GM21367 (cell line): ENCODE data around the gene NIN.

Experiments used
- ATAC-seq: cut with Tn5 transposase; IDR thresholded peaks from one replicate; pipeline ENCODE4 v1.9.1; 2021; ENCODE audit not compliant: unreplicated experiment

The NIN gene, protein sequence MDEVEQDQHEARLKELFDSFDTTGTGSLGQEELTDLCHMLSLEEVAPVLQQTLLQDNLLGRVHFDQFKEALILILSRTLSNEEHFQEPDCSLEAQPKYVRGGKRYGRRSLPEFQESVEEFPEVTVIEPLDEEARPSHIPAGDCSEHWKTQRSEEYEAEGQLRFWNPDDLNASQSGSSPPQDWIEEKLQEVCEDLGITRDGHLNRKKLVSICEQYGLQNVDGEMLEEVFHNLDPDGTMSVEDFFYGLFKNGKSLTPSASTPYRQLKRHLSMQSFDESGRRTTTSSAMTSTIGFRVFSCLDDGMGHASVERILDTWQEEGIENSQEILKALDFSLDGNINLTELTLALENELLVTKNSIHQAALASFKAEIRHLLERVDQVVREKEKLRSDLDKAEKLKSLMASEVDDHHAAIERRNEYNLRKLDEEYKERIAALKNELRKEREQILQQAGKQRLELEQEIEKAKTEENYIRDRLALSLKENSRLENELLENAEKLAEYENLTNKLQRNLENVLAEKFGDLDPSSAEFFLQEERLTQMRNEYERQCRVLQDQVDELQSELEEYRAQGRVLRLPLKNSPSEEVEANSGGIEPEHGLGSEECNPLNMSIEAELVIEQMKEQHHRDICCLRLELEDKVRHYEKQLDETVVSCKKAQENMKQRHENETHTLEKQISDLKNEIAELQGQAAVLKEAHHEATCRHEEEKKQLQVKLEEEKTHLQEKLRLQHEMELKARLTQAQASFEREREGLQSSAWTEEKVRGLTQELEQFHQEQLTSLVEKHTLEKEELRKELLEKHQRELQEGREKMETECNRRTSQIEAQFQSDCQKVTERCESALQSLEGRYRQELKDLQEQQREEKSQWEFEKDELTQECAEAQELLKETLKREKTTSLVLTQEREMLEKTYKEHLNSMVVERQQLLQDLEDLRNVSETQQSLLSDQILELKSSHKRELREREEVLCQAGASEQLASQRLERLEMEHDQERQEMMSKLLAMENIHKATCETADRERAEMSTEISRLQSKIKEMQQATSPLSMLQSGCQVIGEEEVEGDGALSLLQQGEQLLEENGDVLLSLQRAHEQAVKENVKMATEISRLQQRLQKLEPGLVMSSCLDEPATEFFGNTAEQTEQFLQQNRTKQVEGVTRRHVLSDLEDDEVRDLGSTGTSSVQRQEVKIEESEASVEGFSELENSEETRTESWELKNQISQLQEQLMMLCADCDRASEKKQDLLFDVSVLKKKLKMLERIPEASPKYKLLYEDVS (N-terminal part only)

DNA sequence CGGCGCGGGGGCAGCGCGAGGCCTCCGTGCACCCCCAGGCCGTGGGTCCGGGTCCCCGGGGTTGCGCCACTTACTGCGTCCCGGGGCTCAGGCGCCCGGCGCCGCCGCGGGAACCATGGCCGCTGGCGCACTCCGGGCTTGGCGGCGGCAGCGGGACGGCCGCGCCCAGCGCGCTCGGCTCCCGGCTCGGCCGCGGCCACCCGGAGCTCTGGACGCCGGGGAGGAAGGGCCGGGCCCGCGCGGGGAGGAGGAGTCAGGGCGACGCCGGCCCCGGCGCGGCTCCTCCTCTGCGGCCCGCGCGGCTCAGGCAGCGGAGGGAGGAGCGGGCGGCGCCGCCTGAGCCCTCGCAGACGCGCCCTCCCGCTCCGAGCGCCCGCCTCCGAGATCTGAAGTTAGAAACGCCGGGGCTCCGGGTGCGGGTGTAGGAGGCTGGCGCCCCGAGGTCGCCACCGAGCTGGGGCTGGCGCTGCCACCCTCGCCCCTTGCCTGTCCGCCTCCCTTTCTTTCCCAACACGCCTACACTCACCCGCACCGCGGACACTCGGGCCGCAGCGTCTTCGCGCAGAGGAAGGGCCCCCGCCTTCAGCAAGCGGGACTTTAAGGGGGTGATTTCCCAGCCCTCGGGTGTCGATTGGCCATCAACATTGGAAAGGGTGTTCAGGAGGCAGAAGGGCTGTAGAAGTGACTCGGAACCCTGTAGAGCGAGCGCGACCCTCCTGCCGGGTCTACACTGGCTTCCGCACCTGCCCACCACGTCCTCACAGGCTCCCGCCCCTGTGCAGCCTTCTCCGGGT lies at the start of gene NIN:
NIN (minus strand) TSS at position 231 of the 794 bp plus-strand sequence. CDS start 9,106 bp downstream, outside the sequence.
- peak; percentile 66 for ATAC-seq

DNA sequence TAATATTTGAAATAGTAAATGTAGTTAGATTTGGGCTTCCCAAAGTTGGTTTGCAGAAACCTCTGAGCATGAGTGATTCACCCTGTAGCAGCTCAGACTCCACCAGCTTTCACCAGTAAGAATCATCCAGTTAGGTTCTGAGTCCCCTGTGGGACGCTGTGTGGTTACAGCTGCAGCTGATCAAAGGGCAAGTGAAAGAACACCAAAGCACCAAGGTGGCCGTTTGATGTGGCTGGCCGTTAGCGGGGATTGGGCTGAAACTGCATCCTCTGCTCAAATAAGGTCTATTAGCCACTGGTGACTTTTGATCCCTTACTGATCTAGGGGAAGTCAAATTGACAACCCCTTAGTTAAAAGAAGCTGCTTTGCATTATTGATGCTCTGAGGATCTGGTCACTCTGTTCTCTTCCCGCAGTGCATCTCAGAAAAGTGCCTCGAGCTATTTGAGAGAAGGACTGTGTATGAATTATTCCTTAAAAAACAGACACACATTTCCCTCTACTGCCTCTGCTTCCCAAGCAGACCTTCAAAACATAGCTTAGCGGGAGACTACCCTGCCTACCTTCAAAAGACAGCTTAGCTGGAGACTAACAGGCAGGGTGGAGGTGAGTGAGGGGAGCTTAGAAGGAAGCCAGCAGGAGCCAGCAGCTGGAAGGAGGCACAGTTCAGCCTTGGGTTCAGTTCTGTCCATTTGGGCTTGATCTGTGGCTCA lies 44.6 kb upstream of the NIN start:
- peak; percentile 88 for ATAC-seq

DNA sequence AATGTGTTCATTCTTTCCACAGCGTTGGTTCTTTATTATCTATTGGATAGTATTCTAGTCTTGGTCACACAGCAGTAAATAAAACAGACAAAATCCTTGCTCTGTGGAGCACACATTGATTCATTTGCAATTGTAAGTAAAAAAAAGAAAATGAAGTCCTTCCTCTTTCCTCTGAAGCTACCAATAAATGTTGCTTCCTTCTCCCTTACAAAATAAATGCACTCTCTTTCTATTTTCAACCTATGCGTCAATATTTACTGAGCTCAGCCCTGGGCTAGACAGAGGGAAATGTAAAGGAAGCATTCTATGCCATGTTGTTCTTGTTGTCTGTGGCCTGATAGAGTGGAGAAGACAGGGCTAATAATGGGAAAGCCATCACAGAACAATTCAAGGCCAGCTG lies 43.8 kb upstream of the NIN start:
- no peak for ATAC-seq

DNA sequence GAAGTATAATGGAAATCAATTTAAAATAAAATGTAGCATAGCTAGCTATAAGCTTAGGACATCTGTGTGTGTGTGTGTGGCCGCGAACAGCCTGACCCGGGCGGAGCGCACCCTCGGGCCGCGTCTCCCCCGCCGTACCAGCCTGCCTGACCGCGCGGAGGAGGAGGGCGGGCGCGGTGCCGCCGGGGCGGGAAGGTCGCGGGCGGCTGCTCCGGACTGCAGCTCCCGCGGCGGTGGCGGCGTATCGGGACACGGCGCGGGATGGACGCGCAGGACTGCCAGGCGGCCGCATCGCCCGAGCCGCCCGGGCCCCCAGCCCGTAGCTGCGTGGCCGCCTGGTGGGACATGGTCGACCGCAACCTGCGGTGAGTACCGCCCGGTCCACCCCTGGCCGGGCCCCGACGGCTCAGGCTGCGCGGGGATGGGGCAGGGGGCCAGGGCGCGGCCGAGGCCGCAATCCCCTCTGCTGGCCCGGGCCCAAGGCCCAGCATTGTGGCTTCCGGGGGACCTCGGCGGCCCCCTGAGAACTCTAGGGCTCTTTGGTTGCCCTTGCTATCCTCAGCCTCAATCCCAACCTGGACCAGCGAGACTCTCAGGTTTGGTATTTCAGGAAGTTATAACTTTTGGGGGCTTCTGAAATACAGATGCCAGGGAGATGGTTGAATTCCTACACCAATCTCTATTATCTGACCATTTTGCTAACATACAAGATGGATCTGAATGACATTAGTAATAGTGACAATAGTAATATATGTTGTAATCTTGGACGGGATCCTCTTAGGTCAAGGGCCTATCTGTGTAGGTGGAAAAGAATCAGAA lies 41.2 kb upstream of the NIN start, which contains the start of gene ABHD12B:
ABHD12B (plus strand) TSS at position 140 of the 819 bp plus-strand sequence; CDS start at position 262, 122 bp downstream.
- no peak for ATAC-seq

DNA sequence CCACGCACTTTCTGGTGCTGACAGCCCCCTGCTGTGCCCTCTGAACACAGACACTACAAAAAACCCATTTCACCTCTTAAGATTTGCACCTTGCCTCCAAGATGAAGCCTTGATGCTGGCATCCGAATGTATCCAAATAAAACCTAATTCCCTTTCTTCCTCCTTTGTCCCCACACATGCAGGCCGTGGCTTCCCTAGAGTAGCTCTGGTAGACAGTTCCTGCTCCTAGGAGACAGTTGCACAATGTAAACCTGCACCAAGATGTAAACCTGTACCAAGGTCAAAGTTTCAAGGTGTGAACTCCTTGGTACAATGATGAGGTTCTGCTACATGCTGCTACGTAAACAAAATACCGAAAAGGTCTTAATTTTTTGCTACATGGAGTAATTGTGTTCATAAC lies 40.3 kb upstream of the NIN start:
- ATAC-seq, result no peak

DNA sequence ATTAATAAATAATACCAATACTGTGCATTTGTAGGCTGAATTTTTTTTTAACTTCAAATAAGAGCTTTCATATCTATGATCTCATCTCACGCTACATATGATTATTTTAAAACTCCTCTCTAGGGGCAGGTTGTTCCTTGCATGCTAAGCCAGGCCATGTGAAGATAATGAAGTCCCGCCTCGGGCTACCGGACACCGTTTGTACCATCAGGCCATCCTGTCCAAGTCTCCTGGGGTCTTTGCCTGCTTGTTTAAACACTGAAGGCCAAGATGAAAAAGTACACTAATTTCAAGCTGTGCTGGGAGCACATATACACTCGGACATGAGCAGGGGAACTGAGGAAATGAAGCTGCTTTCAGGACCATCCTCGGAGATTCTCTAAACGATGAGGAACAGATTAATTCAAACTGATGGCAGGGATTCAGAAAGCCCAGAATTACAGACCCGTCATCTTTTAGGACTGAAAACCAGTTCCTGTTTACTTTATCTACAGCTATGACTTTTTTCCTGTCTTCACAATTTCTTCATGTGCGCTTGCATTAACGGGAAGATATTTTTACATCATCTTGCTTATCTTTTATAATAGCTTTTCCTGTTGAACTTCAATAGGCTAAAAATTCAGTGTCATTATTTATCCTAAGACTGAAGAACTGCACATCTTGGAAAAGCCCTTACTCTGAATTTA lies 34.6 kb upstream of the NIN start:
- ATAC-seq, result no peak

DNA sequence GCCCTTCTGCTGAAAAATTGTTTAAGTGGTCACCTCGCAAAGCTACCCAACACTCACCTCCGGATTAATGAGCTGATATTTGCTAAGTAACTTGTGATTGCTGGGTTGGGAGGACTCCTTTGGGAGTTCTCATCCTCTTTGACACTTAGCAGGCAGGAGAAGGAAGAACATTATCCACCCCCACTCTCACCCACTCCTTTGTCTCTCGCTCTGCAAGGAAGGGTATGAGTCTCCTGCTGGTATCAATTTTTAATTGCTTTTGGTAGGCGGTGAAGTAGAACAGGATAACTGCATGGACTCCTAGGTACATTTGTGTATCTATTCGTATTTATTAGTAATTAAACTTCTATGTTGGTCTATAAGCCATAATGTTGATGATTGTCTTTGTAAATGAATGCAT lies 34.0 kb upstream of the NIN start:
- ATAC-seq, result no peak

DNA sequence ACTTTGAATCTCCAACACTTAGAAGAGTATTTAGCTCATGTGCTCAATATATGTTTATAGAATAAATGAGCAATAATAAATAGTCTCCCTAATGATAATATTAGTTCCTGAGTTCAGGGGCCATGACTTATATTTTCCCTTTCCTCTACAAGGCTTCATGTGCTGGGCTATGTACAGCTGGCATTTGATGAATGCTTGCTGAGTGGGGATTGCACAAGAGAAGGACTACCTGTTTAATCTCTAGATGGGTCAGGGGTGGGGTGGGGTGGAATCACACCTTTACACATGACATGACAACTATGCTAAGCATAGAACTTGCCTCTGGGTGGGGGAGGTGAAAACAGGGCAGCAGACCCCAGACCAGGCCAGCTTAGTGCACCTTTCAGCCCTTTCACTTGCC lies 33.3 kb upstream of the NIN start:
- ATAC-seq, result no peak

DNA sequence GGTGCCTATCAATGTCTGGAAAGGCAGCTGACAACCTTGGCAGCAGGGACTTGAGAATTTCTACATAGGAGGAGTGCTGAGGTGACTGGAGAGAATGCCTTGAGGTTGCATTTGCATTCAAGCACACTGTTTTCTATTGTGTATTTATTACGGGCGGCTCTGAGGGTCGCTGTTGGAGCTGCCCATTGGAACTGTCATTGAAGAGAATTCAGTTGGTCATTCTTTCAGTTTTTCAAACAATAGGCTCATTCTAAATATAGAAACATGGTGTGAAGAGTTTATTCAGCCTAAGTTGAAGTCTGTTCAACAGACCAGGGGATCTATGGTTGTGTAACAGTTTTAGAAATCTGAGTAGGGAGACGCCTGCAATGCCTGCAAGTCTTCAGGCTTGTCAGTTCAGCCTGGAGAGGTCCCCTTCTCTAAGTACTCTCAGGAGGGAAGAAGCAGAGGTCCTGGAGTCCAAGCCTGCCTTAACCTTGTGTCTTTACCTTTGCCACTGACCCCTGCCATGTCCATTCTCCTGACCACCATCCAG lies 31.1 kb upstream of the NIN start:
- ATAC-seq, result no peak

DNA sequence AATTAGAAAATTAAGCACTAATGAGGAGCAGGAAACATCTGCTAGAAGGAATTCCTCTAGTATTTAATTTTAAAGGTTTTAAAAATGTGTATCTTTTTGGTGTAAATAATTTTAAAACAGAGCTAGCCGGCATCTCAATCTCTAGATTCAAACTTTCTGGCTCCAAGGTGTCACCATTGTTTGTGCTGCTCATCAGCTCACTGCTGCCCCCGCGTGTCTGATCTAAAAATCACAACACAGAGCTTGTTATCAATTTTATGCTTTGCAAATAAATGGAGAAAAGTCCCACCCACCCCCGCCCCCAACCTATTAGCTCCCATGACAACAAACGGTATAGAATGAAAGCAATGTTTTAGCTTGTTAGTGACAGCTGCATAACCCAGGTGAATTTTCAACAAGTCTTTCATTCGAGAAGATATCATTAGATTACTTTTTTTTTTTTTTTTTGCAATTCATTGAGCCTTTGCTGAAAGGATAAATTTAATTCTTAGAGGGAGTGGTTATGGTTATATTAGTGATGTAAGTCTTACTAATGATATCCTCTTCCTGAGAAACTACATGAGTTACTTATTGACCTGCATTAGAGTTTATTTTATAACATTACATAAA lies 29.6 kb upstream of the NIN start:
- no peak for ATAC-seq

DNA sequence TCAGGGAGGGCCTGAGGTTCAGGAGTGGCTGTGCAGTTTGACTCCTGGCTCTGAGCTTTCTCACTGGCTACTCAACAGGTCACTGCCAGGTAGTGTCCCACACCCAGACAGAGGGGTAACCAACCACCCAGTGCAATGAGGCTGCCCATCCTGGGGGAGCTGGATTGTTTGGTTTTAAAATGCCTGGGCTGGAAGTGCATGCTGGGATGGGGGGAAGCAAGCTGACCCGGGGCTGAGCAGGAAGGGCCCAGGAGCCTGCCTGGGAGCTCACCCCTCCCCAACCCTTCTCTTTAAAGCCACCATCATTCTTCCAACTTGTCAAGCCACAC lies 28.3 kb upstream of the NIN start:
- no peak for ATAC-seq

DNA sequence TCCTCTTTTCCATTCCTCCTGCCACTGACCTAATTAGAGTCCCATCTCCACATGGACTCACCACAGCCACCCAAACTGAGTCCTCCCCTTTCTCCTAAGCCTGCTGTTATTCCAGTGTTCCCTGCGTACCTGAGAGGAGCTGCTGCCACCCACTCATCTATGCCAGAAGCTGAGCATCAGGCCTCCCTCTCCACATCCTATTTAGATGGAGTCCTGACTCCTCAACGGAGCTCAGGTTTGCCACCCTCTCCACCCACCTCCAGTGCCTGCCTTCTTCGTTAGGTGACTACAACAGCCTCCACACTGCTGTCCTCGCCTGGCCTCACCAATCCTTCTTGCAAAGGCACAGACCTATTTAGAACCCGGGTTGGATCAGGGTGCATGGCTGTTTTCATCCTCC lies 25.7 kb upstream of the NIN start:
- no peak for ATAC-seq

DNA sequence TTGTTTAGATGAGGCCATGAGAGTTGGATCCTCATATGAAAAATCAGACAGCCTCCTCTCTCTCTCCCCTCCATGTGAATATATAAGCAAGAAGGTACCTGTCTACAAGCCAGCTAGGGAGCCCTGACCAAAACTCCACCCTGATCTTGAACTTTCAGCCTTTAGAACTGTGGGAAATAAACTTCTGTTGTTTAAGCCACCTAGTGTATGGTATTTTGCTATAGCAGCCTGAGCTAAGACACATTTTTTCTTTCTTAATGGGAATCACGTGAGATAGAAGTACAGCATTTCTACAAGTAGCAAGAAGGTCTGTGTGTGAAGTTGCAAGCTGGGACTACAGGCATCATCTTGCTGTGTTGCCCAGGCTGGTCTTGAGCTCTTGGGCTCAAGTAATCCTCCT lies 24.6 kb upstream of the NIN start:
- ATAC-seq, result no peak

DNA sequence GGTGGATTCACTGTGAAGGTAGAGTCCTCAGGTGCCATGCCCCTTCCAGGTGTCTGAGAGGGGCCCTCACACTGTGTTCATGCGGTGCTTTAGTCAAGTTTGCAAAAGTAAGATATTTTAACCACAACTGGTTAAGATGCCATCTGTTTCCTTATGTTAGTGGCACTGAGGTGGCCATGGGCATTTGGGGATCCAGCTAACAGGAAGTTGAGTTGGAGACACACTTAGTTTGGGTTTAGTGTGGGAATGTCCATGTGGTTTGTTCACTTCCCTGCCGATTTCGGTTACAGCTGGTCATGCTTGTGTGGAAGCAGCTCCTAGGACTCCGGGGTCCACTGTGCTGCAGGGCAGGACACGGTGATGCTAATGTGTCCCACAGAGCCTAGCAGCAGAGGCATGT lies 23.6 kb upstream of the NIN start:
- ATAC-seq, result no peak

DNA sequence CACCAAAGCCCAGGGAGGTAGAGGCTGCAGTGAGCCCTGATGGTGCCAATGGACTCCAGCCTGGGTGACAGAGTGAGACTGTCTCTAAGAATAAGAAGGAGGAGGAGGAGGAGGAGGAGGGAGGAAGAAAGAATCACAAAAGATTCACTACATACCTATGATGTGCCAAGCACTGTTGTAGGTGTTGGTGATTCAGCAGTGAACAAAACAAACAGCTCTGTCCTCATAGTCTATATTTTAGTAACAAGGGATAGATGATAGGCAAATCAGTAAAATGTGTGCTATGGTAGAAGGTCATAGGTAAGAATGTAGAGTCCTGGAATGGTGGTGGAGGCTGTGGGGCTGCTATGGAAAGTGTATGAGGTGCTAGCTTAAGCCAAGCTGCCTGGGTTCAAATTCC lies 22.9 kb upstream of the NIN start:
- ATAC-seq, result no peak

DNA sequence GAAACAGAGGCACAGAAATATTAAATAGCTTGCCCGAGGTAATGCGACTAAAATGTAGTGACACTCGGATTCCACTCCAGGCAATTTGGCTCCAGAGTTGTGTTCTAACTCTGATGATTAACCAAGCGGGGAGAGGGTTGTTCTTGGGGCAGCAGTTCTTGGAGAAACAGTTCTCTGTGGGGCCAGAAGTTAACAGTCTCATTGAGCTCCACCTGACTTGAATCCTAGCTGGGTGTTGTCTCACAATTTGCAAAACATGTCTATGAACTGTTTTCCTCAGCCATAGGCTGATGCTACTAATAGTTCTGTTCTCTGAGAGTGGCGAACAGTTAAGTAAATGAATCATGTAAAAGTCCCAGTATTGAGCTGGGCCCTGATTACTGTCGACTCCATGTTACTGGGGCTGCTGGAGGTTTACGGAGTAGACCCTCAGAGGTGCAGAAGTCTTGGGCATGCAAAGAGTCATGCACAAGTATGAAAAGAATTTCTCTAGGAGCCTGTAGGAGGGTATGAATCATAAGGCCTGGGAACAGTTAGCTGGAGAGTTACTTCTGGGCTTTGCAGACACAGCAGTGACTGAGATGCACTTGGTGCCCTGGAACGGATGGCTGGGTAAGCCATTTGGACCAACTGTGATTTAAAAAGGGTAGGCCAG lies 15.4 kb upstream of the NIN start:
- ATAC-seq, result no peak

DNA sequence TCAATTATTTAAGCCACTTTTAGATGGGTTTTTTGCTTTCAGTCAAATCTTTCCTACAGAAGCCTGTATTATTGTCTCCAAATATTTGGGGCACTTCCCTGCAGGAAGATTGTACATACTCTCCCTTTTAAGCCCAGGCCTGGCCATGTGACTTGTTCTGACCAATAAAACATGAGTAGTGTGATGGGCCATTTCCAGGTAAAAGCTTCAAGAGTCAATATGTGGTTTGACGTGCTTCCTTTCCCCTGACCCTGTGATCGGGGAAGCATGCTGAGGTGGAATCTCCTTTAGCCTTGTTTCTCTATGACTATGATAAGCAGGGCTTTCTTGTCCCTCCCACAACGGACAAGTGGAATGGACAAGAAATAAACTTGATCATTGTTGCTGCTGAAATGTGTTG lies 14.2 kb upstream of the NIN start:
- no peak for ATAC-seq
